ENCODE measurements around the gene CPLX1. TPM values are rescaled to one million over a fixed set of nuclear protein-coding genes. Genes with fewer than 3 reads are reported as not detected.

The CPLX1 gene
- total RNA-seq, 4 donors from 2014 or later = 1.8 to 2.4 (median 2.4) TPM; not detected in 1

GRCh38 chr4:826508-827208 lies 729 bp upstream of the CPLX1 start:
- Histone ChIP-seq H3K27ac (no peak overlapping the region), H3K4me1 (peaks cover 0 to 23% (median 6%) of the 10 kb centered on the region in 4 donors), H3K9me3 (peaks cover 0 to 14% (median 0%) of the 10 kb centered on the region in 4 donors), H3K36me3 (no peaks in the 10 kb centered on the region), H3K4me3 (peak overlapping the region in 1 of 4 donors; percentile 18), H3K27me3 (peaks cover 0 to 88% of the 10 kb centered on the region in 2 donors)
- no peak for TF ChIP-seq CTCF (IDR thresholded peaks at IDR 0.05)
- no peak for TF ChIP-seq POLR2A (IDR thresholded peaks at IDR 0.05)
- no peak for TF ChIP-seq EP300 (IDR thresholded peaks at IDR 0.05)
- WGBS, 2 donors = 0% methylated on average over 3 to 22 of the region's 75 CpGs
- DNase-seq (ENCODE audit: low spot score in 2 of 2) = no peak

- DNase-seq (ENCODE audit: low spot score in 2 of 2) = no peak
- peaks cover 0 to 23% (median 6%) of the 10 kb centered on the region in 4 donors for H3K4me1 ChIP-seq
- no peak for TF ChIP-seq POLR2A (IDR thresholded peaks at IDR 0.05)
- no peak overlapping the region for H3K27ac ChIP-seq
- peak overlapping the region in 2 of 4 donors; percentile 29 to 49 for H3K4me3 ChIP-seq
- WGBS, 2 donors = 4 to 10% methylated on average over 13 to 73 of the region's 94 CpGs
- no peaks in the 10 kb centered on the region for H3K36me3 ChIP-seq
- H3K9me3 ChIP-seq = peaks cover 0 to 4% (median 0%) of the 10 kb centered on the region in 4 donors
- peaks cover 0 to 92% of the 10 kb centered on the region in 2 donors for H3K27me3 ChIP-seq
Observed at GRCh38 chr4:825063-825970, 612 bp downstream of the CPLX1 start.

- no peak overlapping the region for H3K4me3 ChIP-seq
- DNase-seq (ENCODE audit: low spot score in 2 of 2) = no peak
- peaks cover 0 to 92% of the 10 kb centered on the region in 2 donors for H3K27me3 ChIP-seq
- peaks cover 0 to 23% (median 6%) of the 10 kb centered on the region in 4 donors for H3K4me1 ChIP-seq
- WGBS, 2 donors = 5 to 7% methylated on average over 18 to 22 of the region's 23 CpGs
- TF ChIP-seq POLR2A (IDR thresholded peaks at IDR 0.05) = no peak
- TF ChIP-seq CTCF (IDR thresholded peaks at IDR 0.05) = no peak
- TF ChIP-seq EP300 (IDR thresholded peaks at IDR 0.05) = no peak
- no peak overlapping the region for H3K27ac ChIP-seq
- H3K9me3 ChIP-seq = peaks cover 0 to 5% (median 0%) of the 10 kb centered on the region in 4 donors
- no peaks in the 10 kb centered on the region for H3K36me3 ChIP-seq
Observed at GRCh38 chr4:824461-825062, 1.4 kb downstream of the CPLX1 start.

GRCh38 chr4:823761-824460 lies 2.0 kb downstream of the CPLX1 start:
- Histone ChIP-seq H3K27me3 (peaks cover 0 to 92% of the 10 kb centered on the region in 2 donors), H3K9me3 (peaks cover 0 to 8% (median 0%) of the 10 kb centered on the region in 4 donors), H3K27ac (no peak overlapping the region), H3K4me3 (no peak overlapping the region), H3K36me3 (no peaks in the 10 kb centered on the region), H3K4me1 (peaks cover 0 to 23% (median 6%) of the 10 kb centered on the region in 4 donors)
- TF ChIP-seq POLR2A (IDR thresholded peaks at IDR 0.05) = no peak
- no peak for TF ChIP-seq CTCF (IDR thresholded peaks at IDR 0.05)
- TF ChIP-seq EP300 (IDR thresholded peaks at IDR 0.05) = no peak
- no peak for DNase-seq (ENCODE audit: low spot score in 2 of 2)
- WGBS, 2 donors = 14 to 44% methylated on average over 14 to 18 of the region's 24 CpGs

Data from tibial nerve (tissue), 4 donors.